GM12875 (cell line): ENCODE results near the gene UHRF1.
"Not testable (repeated sequence)": the region's sequence is repeated elsewhere in the genome, so short reads cannot be mapped to it uniquely, and the experiment has no call there.

Source experiments
- H3K4me3 ChIP-seq: one replicate; pipeline ENCODE4 v1.5.1; 2011; ENCODE audit warnings: low read depth, low read length, control low read depth
- CTCF ChIP-seq: IDR thresholded peaks from 2 replicates; pipeline ENCODE4 v1.5.1; 2011; ENCODE audit warnings: low read depth, mild to moderate bottlenecking, control low read depth, inconsistent platforms, low read length, moderate library complexity, borderline replicate concordance; ENCODE audit not compliant: insufficient read depth

The UHRF1 gene

GRCh38 chr19:4870025-4870700, 39.1 kb upstream of the UHRF1 start:
- H3K4me3 ChIP-seq: no peak overlapping the region
- no peak for TF ChIP-seq CTCF

DNA sequence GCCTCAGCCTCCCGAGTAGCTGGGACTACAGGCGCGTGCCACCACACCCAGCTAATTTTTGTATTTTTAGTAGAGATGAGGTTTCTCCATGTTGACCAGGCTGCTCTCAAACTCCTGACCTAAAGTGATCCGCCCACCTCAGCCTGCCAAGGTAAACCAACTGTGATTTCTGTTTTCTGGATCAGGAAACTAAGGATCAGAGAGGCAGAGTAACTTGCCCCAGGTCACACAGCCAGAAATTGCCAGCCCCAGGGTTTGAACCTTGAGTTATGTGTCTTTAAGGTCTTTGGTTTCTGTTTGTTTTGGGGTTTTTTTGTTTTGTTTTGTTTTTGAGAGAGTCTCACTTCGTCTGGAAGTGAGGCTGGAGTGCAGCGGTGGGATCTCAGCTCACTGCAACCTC, 37.6 kb upstream of the UHRF1 start:
- no peak for TF ChIP-seq CTCF
- H3K4me3 ChIP-seq: no peak overlapping the region

- no peak for TF ChIP-seq CTCF
- H3K4me3 ChIP-seq: no peak overlapping the region
These were observed 35.4 kb upstream of the UHRF1 start for GRCh38 chr19:4873930-4874329.

DNA sequence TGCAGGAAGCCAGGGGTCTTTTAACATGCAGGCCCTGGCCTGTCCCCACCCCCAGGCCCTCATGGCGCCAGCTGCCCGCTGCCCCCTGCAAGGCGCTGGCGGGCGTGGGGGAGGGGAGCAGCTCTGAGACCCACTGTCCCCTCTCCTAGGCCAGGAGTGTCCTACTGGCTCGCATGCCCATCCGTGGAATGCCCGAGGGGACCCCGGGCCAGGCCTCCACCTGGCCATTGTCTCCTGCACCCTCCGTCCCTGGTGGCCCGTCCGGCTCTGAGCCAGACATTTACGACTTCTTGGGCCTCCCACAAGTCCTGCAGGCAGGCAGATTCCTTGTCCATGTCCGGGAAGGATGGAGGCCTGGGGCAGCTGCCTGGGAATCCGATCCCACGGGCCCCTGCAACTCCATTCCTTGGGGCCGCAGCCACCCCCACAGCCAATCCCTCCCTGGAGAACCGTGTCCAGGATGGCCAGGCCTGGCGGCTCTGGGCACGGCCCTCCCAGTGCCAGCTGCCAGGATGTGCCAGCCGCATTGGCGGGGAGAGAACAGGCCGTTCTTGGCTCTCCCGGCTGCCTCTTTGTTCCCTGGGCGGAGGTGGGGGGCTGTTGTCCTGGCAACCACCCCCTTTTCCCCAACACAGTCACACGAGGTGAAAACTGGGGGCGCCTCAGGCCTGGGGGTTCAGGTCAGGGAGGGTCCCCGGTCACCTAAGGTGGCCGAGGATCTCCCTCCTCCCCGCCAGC, 31.4 kb upstream of the UHRF1 start:
- no peak for TF ChIP-seq CTCF
- H3K4me3 ChIP-seq: no peak overlapping the region

DNA sequence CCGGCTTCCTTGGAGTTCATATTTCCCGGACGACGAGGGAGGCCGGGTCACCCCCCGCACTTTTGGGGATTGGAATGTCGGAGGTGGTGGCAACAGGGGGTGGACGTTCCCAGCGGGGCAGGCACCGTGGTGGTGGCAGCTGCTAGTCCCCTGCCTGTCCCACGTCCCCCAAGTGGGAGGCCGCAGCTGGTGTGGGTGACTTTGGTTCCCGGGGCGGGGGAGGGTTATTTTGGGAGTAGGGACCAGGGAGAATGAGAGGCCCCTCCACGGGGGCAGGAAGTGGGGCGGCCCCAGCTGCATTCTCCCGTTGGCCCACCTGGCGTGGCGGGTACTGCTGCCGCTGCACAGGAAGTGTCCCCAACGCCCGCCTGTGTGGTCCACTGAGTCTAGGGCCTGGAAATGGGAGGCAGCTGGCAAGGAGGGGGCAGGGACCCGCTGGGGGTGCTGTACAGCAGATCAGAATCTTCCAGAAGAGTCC, 30.8 kb upstream of the UHRF1 start:
- no peak for TF ChIP-seq CTCF
- no peak overlapping the region for H3K4me3 ChIP-seq

DNA sequence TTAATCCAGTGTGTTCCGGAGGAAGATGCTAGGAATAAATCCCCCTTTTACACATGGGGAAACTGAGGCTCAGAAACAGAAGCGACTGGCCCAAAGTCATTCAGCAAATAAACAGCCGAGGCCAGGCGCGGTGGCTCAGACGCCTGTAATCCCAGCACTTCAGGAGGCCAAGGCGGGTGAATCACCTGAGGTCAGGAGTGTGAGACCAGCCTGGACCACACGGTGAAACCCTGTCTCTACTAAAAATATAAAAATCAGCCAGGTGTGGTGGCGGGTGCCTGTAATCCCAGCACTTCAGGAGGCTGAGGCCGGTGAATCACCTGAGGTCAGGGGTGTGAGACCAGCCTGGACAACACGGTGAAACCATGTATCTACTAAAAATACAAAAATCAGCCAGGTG, 30.3 kb upstream of the UHRF1 start:
- no peak for TF ChIP-seq CTCF
- no peak overlapping the region for H3K4me3 ChIP-seq

DNA sequence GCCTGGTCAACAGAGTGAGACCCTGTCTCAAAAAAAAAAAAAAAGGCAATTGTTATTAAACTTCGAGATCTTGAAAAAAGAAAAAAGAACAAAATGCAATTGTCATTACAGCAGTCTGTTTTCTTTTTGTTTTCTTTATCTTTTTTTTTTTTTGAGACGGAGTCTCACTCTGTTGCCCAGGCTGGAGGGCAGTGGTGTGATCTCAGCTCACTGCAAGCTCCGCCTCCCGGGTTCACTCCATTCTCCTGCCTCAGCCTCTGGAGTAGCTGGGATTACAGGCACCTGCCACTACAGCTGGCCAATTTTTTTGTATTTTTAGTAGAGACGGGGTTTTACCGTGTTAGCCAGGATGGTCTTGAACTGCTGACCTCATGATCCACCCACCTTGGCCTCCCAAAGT, 26.4 kb upstream of the UHRF1 start:
- H3K4me3 ChIP-seq: not testable (repeated sequence)

GRCh38 chr19:4884993-4885392, 24.3 kb upstream of the UHRF1 start:
- not testable (repeated sequence) for H3K4me3 ChIP-seq

- H3K4me3 ChIP-seq: not testable (repeated sequence)
These were observed 21.5 kb upstream of the UHRF1 start for GRCh38 chr19:4887803-4888202.
